IMR-90 (cell line): ENCODE results near the gene CCDC141. TPM values are rescaled to one million over a fixed set of nuclear protein-coding genes. Genes with fewer than 3 reads are reported as not detected.

ENCODE experiments used
- ATAC-seq: fragments of 200-7000 bp; cut with Tn5 transposase; 2 replicates; pipeline ENCODE4 v1.9.1; 2020; ENCODE audit warnings: low read depth, mild to moderate bottlenecking, moderate library complexity
- BruUV-seq: library from RNA; stranded (reverse); fragments of 400-500 nt; replicated peaks from 2 replicates; lab custom pipeline; 2021; lab: Mats Ljungman, UMichigan
- CTCF ChIA-PET: fragments of 300-600 bp; formaldehyde crosslinking; extraction: SDS; loops from one replicate; lab custom pipeline; 2021; ENCODE audit warnings: antibody characterized with exemption; lab: Yijun Ruan, JAX
- POLR2A ChIA-PET: fragments of 300-600 bp; sonication (Branson Sonifier 250); formaldehyde crosslinking; loops from one replicate; lab custom pipeline; 2022; ENCODE audit warnings: antibody characterized with exemption; ENCODE audit not compliant: unreplicated experiment; lab: Charles Lee
- DNase-seq: peaks from one replicate; pipeline ENCODE4 v3.0.0; 2013
- H2AFZ ChIP-seq: replicated peaks from 2 replicates; pipeline ENCODE3; 2013; ENCODE audit warnings: low read length, mild to moderate bottlenecking; ENCODE audit not compliant: poor library complexity
- H2AK5ac ChIP-seq: 2 replicates; pipeline ENCODE4 v1.6.1; 2013; ENCODE audit warnings: low read depth, low read length, inconsistent platforms
- H2AK9ac ChIP-seq: replicated peaks from 2 replicates; pipeline ENCODE3; 2013; ENCODE audit warnings: mild to moderate bottlenecking, low read depth, low read length, moderate library complexity; ENCODE audit not compliant: poor library complexity
- H2BK120ac ChIP-seq: 2 replicates; pipeline ENCODE4 v1.6.1; 2013; ENCODE audit warnings: low read depth, low read length, inconsistent platforms
- H2BK15ac ChIP-seq: 3 replicates; pipeline ENCODE4 v1.6.1; 2013; ENCODE audit warnings: low read depth, low read length, inconsistent platforms
- H2BK20ac ChIP-seq: 2 replicates; pipeline ENCODE4 v1.6.1; 2013; ENCODE audit warnings: low read depth, mild to moderate bottlenecking, inconsistent platforms, low read length, moderate library complexity
- H2BK5ac ChIP-seq: 2 replicates; pipeline ENCODE4 v1.6.1; 2013; ENCODE audit warnings: mild to moderate bottlenecking, low read depth, low read length, inconsistent platforms; ENCODE audit not compliant: poor library complexity, severe bottlenecking
- H3K14ac ChIP-seq: replicated peaks from 2 replicates; pipeline ENCODE4 v1.6.1; 2013; ENCODE audit warnings: low read depth, low read length, inconsistent platforms
- H3K18ac ChIP-seq: 2 replicates; pipeline ENCODE4 v1.6.1; 2013; ENCODE audit warnings: low read depth, low read length, control low read depth
- H3K23ac ChIP-seq: 2 replicates; pipeline ENCODE4 v1.6.1; 2013; ENCODE audit warnings: low read depth, low read length, inconsistent platforms
- H3K27ac ChIP-seq: 2 replicates; pipeline ENCODE4 v1.5.1; 2013; ENCODE audit warnings: mild to moderate bottlenecking, control low read depth, low read length; ENCODE audit not compliant: insufficient read depth
- H3K27me3 ChIP-seq: 2 replicates; pipeline ENCODE4 v1.6.1; 2013; ENCODE audit warnings: low read length; ENCODE audit not compliant: control insufficient read depth, insufficient read depth
- H3K36me3 ChIP-seq: 2 replicates; pipeline ENCODE4 v1.6.1; 2013; ENCODE audit warnings: low read length, mixed read lengths; ENCODE audit not compliant: control insufficient read depth, insufficient read depth
- H3K4ac ChIP-seq: 2 replicates; pipeline ENCODE4 v1.6.1; 2013; ENCODE audit warnings: low read depth, low read length, inconsistent platforms
- H3K4me1 ChIP-seq: 2 replicates; pipeline ENCODE4 v1.6.1; 2013; ENCODE audit warnings: low read length, mixed read lengths; ENCODE audit not compliant: control insufficient read depth, insufficient read depth
- H3K4me2 ChIP-seq: 2 replicates; pipeline ENCODE4 v1.6.1; 2013; ENCODE audit warnings: low read depth, mild to moderate bottlenecking, control low read depth, low read length, moderate library complexity
- H3K4me3 ChIP-seq: 2 replicates; pipeline ENCODE4 v1.5.1; 2013; ENCODE audit warnings: low read depth, mild to moderate bottlenecking, control low read depth, low read length, moderate library complexity; ENCODE audit not compliant: insufficient read depth
- H3K56ac ChIP-seq: 2 replicates; pipeline ENCODE4 v1.6.1; 2013; ENCODE audit warnings: low read length, inconsistent platforms; ENCODE audit not compliant: insufficient read depth; ENCODE audit errors: extremely low read depth
- H3K79me1 ChIP-seq, 2 experiments: 2 replicates each; pipeline ENCODE4 v1.6.1; 2013; ENCODE audit warnings: low read length in 2 of 2, inconsistent platforms in 1 of 2, low read depth in 1 of 2
- H3K9ac ChIP-seq: 2 replicates; pipeline ENCODE4 v1.6.1; 2013; ENCODE audit warnings: low read depth, low read length, control low read depth
- H3K9me1 ChIP-seq: 2 replicates; pipeline ENCODE4 v1.6.1; 2013; ENCODE audit warnings: low read length, inconsistent platforms; ENCODE audit not compliant: insufficient read depth
- H3K9me3 ChIP-seq: 2 replicates; pipeline ENCODE4 v1.6.1; 2013; ENCODE audit warnings: low read length; ENCODE audit not compliant: control insufficient read depth, insufficient read depth
- H4K20me1 ChIP-seq: 2 replicates; pipeline ENCODE4 v1.6.1; 2013; ENCODE audit warnings: low read length, inconsistent platforms; ENCODE audit not compliant: insufficient read depth
- H4K5ac ChIP-seq: 2 replicates; pipeline ENCODE4 v1.6.1; 2013; ENCODE audit warnings: mild to moderate bottlenecking, low read depth, low read length, control low read depth
- H4K8ac ChIP-seq, 2 experiments: 2 replicates each; pipeline ENCODE4 v1.6.1; 2013; ENCODE audit warnings: low read depth in 2 of 2, low read length in 2 of 2, control low read depth in 1 of 2, inconsistent platforms in 1 of 2
- H4K91ac ChIP-seq: 2 replicates; pipeline ENCODE4 v1.6.1; 2013; ENCODE audit warnings: low read depth, low read length, inconsistent platforms; ENCODE audit not compliant: insufficient read depth
- BHLHE40 ChIP-seq: fragments of 150-350 bp; IDR thresholded peaks from 2 replicates; pipeline ENCODE4 v1.6.1; 2016; ENCODE audit warnings: mild to moderate bottlenecking, low read depth, low read length
- CEBPB ChIP-seq: IDR thresholded peaks from 2 replicates; pipeline ENCODE4 v1.6.1; 2012; ENCODE audit warnings: low read depth, low read length, improper control_type of control experiment
- CHD1 ChIP-seq: IDR thresholded peaks from 2 replicates; pipeline ENCODE4 v1.6.1; 2012; ENCODE audit warnings: low read depth, low read length, improper control_type of control experiment
- CTCF ChIP-seq: conservative IDR thresholded peaks from 2 replicates; pipeline ENCODE4 v1.5.1; 2012; ENCODE audit warnings: mild to moderate bottlenecking, low read depth, low read length, improper control_type of control experiment
- ELK1 ChIP-seq: fragments of 150-350 bp; IDR thresholded peaks from 2 replicates; pipeline ENCODE4 v1.6.1; 2016; ENCODE audit warnings: low read depth, mild to moderate bottlenecking, low read length, moderate library complexity, borderline replicate concordance
- FOS ChIP-seq: fragments of 150-350 bp; IDR thresholded peaks from 2 replicates; pipeline ENCODE4 v1.6.1; 2016; ENCODE audit warnings: low read depth, low read length
- MAFK ChIP-seq: IDR thresholded peaks from 2 replicates; pipeline ENCODE4 v1.6.1; 2012; ENCODE audit warnings: low read depth, low read length, improper control_type of control experiment
- MAZ ChIP-seq: IDR thresholded peaks from 2 replicates; pipeline ENCODE4 v1.6.1; 2012; ENCODE audit warnings: low read depth, mild to moderate bottlenecking, low read length, improper control_type of control experiment, moderate library complexity, borderline replicate concordance
- MXI1 ChIP-seq: IDR thresholded peaks from 2 replicates; pipeline ENCODE4 v1.6.1; 2012; ENCODE audit warnings: low read depth, mild to moderate bottlenecking, low read length, moderate library complexity, borderline replicate concordance
- NFE2L2 ChIP-seq: fragments of 150-350 bp; IDR thresholded peaks from 2 replicates; pipeline ENCODE4 v1.6.1; 2016; ENCODE audit warnings: low read depth, mild to moderate bottlenecking, low read length
- POLR2A ChIP-seq: IDR thresholded peaks from 2 replicates; pipeline ENCODE4 v1.6.1; 2012; ENCODE audit warnings: mild to moderate bottlenecking, low read depth, low read length
- RCOR1 ChIP-seq: IDR thresholded peaks from 2 replicates; pipeline ENCODE4 v1.6.1; 2012; ENCODE audit warnings: mild to moderate bottlenecking, low read length, improper control_type of control experiment; ENCODE audit not compliant: insufficient replicate concordance
- RFX5 ChIP-seq: IDR thresholded peaks from 2 replicates; pipeline ENCODE4 v1.8.0; 2012; ENCODE audit warnings: low read depth, mild to moderate bottlenecking, low read length, moderate library complexity
- SMC3 ChIP-seq: fragments of 150-350 bp; IDR thresholded peaks from 2 replicates; pipeline ENCODE4 v1.6.1; 2016; ENCODE audit warnings: low read depth, mild to moderate bottlenecking, antibody characterized with exemption, low read length, moderate library complexity
- WGBS, 2 experiments: methylation state at CpG; one replicate each; pipeline versions ENCODE4 v1.1.5 to v1.1.7; 2013; ENCODE audit warnings: missing lambda C conversion rate in 2 of 2; ENCODE audit not compliant: insufficient read length in 1 of 2; ENCODE audit errors: extremely low coverage in 2 of 2; 5-methylcytosine and 5-hydroxymethylcytosine counted together
- dilution Hi-C: fragments of 300-500 bp; cut with HindIII; formaldehyde crosslinking; loops from one replicate; pipeline ENCODE4 v1.14.3; 2018; ENCODE audit warnings: low sequenced_read_pairs; ENCODE audit not compliant: unreplicated experiment
- in situ Hi-C: fragments of 300-500 bp; cut with MboI; formaldehyde crosslinking; loops from 3 replicates; pipeline ENCODE4 v1.14.3; 2019; ENCODE audit warnings: low sequenced_read_pairs, inconsistent platforms, mixed read lengths
- intact Hi-C: fragments of 100-400 bp; cut with micrococcal nuclease; formaldehyde crosslinking; loops from 2 replicates; pipeline ENCODE4 v1.10.0; 2022
- polyA plus RNA-seq, 3 experiments: library from polyadenylated mRNA; depleted of rRNA; stranded (reverse); fragments of >200 nt; gene quantifications; 2 replicates each; pipeline ENCODE4 v1.2.3, GENCODE V29; 2012; ENCODE audit warnings: low replicate concordance in 1 of 3
- total RNA-seq: library from RNA; depleted of rRNA; stranded (reverse); fragments of >200 nt; gene quantifications from 2 replicates; pipeline ENCODE4 v1.2.3, GENCODE V29; 2012
- TF ChIP-seq, protein P1 (sequence below): fragments of 150-350 bp; IDR thresholded peaks from 2 replicates; pipeline ENCODE4 v1.6.1; 2017; ENCODE audit warnings: mild to moderate bottlenecking, antibody characterized with exemption, low read length, low read depth

The CCDC141 gene
- total and polyA plus RNA-seq, 2 of the 4 experiments (the other 2 are of a cell fraction), result not detected

GRCh38 chr2:178911039-178911438, 138.9 kb downstream of the CCDC141 start:
- H3K9me1 ChIP-seq, result no peaks in the 10 kb centered on the region
- H3K4me1 ChIP-seq, result no peaks in the 10 kb centered on the region
- H2AK9ac ChIP-seq, result no peak overlapping the region
- H3K27ac ChIP-seq, result no peak overlapping the region
- H3K56ac ChIP-seq, result no peak overlapping the region
- BruUV-seq, result no TSS peak
- H3K18ac ChIP-seq, result no peak overlapping the region
- no peaks in the 10 kb centered on the region for H4K20me1 ChIP-seq
- H4K8ac ChIP-seq, result no peak overlapping the region
- no peak overlapping the region for H2BK15ac ChIP-seq
- no peaks in the 10 kb centered on the region for H3K9me3 ChIP-seq
- CTCF ChIA-PET, result no interaction called here
- no peak overlapping the region for H3K23ac ChIP-seq
- H2BK120ac ChIP-seq, result no peak overlapping the region
- no peaks in the 10 kb centered on the region for H3K79me1 ChIP-seq
- POLR2A ChIA-PET, result no interaction called here
- no peak overlapping the region for H3K9ac ChIP-seq
- DNase-seq (no peak), ATAC-seq (no peak)
- H3K36me3 ChIP-seq, result no peaks in the 10 kb centered on the region
- no peak overlapping the region for H3K4ac ChIP-seq
- no peak overlapping the region for H4K91ac ChIP-seq
- intact Hi-C loops (loop anchor here (10.0 kb wide), 1 partner anchor 796 kb away; the partner anchor contains the start of gene RBM45), dilution Hi-C loops (no loop called here), in situ Hi-C loops (loop anchor here (10.0 kb wide), 1 partner anchor 116 kb away; no protein-coding TSS in a partner anchor)
- H2BK5ac ChIP-seq, result no peak overlapping the region
- no peak overlapping the region for H4K5ac ChIP-seq
- TF ChIP-seq NFE2L2 (no peak), POLR2A (no peak), SMC3 (no peak), MAFK (no peak), CHD1 (no peak), FOS (no peak), RFX5 (no peak), BHLHE40 (no peak), MAZ (no peak), MXI1 (no peak), ELK1 (no peak), CEBPB (no peak), CTCF (no peak), RCOR1 (no peak)
- TF ChIP-seq, protein P1, sequence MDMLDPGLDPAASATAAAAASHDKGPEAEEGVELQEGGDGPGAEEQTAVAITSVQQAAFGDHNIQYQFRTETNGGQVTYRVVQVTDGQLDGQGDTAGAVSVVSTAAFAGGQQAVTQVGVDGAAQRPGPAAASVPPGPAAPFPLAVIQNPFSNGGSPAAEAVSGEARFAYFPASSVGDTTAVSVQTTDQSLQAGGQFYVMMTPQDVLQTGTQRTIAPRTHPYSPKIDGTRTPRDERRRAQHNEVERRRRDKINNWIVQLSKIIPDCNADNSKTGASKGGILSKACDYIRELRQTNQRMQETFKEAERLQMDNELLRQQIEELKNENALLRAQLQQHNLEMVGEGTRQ, result no peak
- H2BK20ac ChIP-seq, result no peak overlapping the region
- H3K4me2 ChIP-seq, result no peak overlapping the region
- no peak overlapping the region for H3K4me3 ChIP-seq
- H3K27me3 ChIP-seq, result no peaks in the 10 kb centered on the region; the same call in 1 of the 2 replicates
- no peak overlapping the region for H2AFZ ChIP-seq
- no peak overlapping the region for H3K14ac ChIP-seq
- no peak overlapping the region for H2AK5ac ChIP-seq
- no CpG with 5 or more reads among the region's 2 CpGs for WGBS, 2 experiments
